LNCAP (cell line): ENCODE measurements around the gene CREB5.

Experiments used
- CTCF ChIP-seq: fragments of 450-650 bp; IDR thresholded peaks from 2 replicates; pipeline ENCODE4 v1.5.1; 2017; ENCODE audit warnings: mild to moderate bottlenecking

The CREB5 gene

GRCh38 chr7:28771906-28772622 is 359.7 kb downstream of the CREB5 start:
- TF ChIP-seq CTCF = no peak

- no peak for TF ChIP-seq CTCF
Observed at GRCh38 chr7:28773423-28774145, 361.3 kb downstream of the CREB5 start.

GRCh38 chr7:28774261-28774988 is 362.1 kb downstream of the CREB5 start:
- no peak for TF ChIP-seq CTCF

GRCh38 chr7:28776463-28777157 is 364.3 kb downstream of the CREB5 start:
- no peak for TF ChIP-seq CTCF

GRCh38 chr7:28778786-28779185 is 366.5 kb downstream of the CREB5 start:
- no peak for TF ChIP-seq CTCF

- no peak for TF ChIP-seq CTCF
Observed at GRCh38 chr7:28779954-28780353, 367.6 kb downstream of the CREB5 start.

- TF ChIP-seq CTCF = no peak
Observed at GRCh38 chr7:28782362-28782761, 370.0 kb downstream of the CREB5 start.
